IMR-90 (cell line): ENCODE results near the gene HPRT1. TPM values are rescaled to one million over a fixed set of nuclear protein-coding genes. Genes with fewer than 3 reads are reported as not detected.

Source experiments
- ATAC-seq: fragments of 200-7000 bp; cut with Tn5 transposase; 2 replicates; pipeline ENCODE4 v1.9.1; 2020; ENCODE audit warnings: low read depth, mild to moderate bottlenecking, moderate library complexity
- BruUV-seq: library from RNA; stranded (reverse); fragments of 400-500 nt; replicated peaks from 2 replicates; lab custom pipeline; 2021; lab: Mats Ljungman, UMichigan
- CTCF ChIA-PET: fragments of 300-600 bp; formaldehyde crosslinking; extraction: SDS; loops from one replicate; lab custom pipeline; 2021; ENCODE audit warnings: antibody characterized with exemption; lab: Yijun Ruan, JAX
- POLR2A ChIA-PET: fragments of 300-600 bp; sonication (Branson Sonifier 250); formaldehyde crosslinking; loops from one replicate; lab custom pipeline; 2022; ENCODE audit warnings: antibody characterized with exemption; ENCODE audit not compliant: unreplicated experiment; lab: Charles Lee
- DNase-seq: peaks from one replicate; pipeline ENCODE4 v3.0.0; 2013
- H2AFZ ChIP-seq: replicated peaks from 2 replicates; pipeline ENCODE3; 2013; ENCODE audit warnings: low read length, mild to moderate bottlenecking; ENCODE audit not compliant: poor library complexity
- H2AK5ac ChIP-seq: 2 replicates; pipeline ENCODE4 v1.6.1; 2013; ENCODE audit warnings: low read depth, low read length, inconsistent platforms
- H2AK9ac ChIP-seq: replicated peaks from 2 replicates; pipeline ENCODE3; 2013; ENCODE audit warnings: mild to moderate bottlenecking, low read depth, low read length, moderate library complexity; ENCODE audit not compliant: poor library complexity
- H2BK120ac ChIP-seq: 2 replicates; pipeline ENCODE4 v1.6.1; 2013; ENCODE audit warnings: low read depth, low read length, inconsistent platforms
- H2BK15ac ChIP-seq: 3 replicates; pipeline ENCODE4 v1.6.1; 2013; ENCODE audit warnings: low read depth, low read length, inconsistent platforms
- H2BK20ac ChIP-seq: 2 replicates; pipeline ENCODE4 v1.6.1; 2013; ENCODE audit warnings: low read depth, mild to moderate bottlenecking, inconsistent platforms, low read length, moderate library complexity
- H2BK5ac ChIP-seq: 2 replicates; pipeline ENCODE4 v1.6.1; 2013; ENCODE audit warnings: mild to moderate bottlenecking, low read depth, low read length, inconsistent platforms; ENCODE audit not compliant: poor library complexity, severe bottlenecking
- H3K14ac ChIP-seq: replicated peaks from 2 replicates; pipeline ENCODE4 v1.6.1; 2013; ENCODE audit warnings: low read depth, low read length, inconsistent platforms
- H3K18ac ChIP-seq: 2 replicates; pipeline ENCODE4 v1.6.1; 2013; ENCODE audit warnings: low read depth, low read length, control low read depth
- H3K23ac ChIP-seq: 2 replicates; pipeline ENCODE4 v1.6.1; 2013; ENCODE audit warnings: low read depth, low read length, inconsistent platforms
- H3K27ac ChIP-seq: 2 replicates; pipeline ENCODE4 v1.5.1; 2013; ENCODE audit warnings: mild to moderate bottlenecking, control low read depth, low read length; ENCODE audit not compliant: insufficient read depth
- H3K27me3 ChIP-seq: 2 replicates; pipeline ENCODE4 v1.6.1; 2013; ENCODE audit warnings: low read length; ENCODE audit not compliant: control insufficient read depth, insufficient read depth
- H3K36me3 ChIP-seq: 2 replicates; pipeline ENCODE4 v1.6.1; 2013; ENCODE audit warnings: low read length, mixed read lengths; ENCODE audit not compliant: control insufficient read depth, insufficient read depth
- H3K4ac ChIP-seq: 2 replicates; pipeline ENCODE4 v1.6.1; 2013; ENCODE audit warnings: low read depth, low read length, inconsistent platforms
- H3K4me1 ChIP-seq: 2 replicates; pipeline ENCODE4 v1.6.1; 2013; ENCODE audit warnings: low read length, mixed read lengths; ENCODE audit not compliant: control insufficient read depth, insufficient read depth
- H3K4me2 ChIP-seq: 2 replicates; pipeline ENCODE4 v1.6.1; 2013; ENCODE audit warnings: low read depth, mild to moderate bottlenecking, control low read depth, low read length, moderate library complexity
- H3K4me3 ChIP-seq: 2 replicates; pipeline ENCODE4 v1.5.1; 2013; ENCODE audit warnings: low read depth, mild to moderate bottlenecking, control low read depth, low read length, moderate library complexity; ENCODE audit not compliant: insufficient read depth
- H3K56ac ChIP-seq: 2 replicates; pipeline ENCODE4 v1.6.1; 2013; ENCODE audit warnings: low read length, inconsistent platforms; ENCODE audit not compliant: insufficient read depth; ENCODE audit errors: extremely low read depth
- H3K79me1 ChIP-seq, 2 experiments: 2 replicates each; pipeline ENCODE4 v1.6.1; 2013; ENCODE audit warnings: low read length in 2 of 2, inconsistent platforms in 1 of 2, low read depth in 1 of 2
- H3K9ac ChIP-seq: 2 replicates; pipeline ENCODE4 v1.6.1; 2013; ENCODE audit warnings: low read depth, low read length, control low read depth
- H3K9me1 ChIP-seq: 2 replicates; pipeline ENCODE4 v1.6.1; 2013; ENCODE audit warnings: low read length, inconsistent platforms; ENCODE audit not compliant: insufficient read depth
- H3K9me3 ChIP-seq: 2 replicates; pipeline ENCODE4 v1.6.1; 2013; ENCODE audit warnings: low read length; ENCODE audit not compliant: control insufficient read depth, insufficient read depth
- H4K20me1 ChIP-seq: 2 replicates; pipeline ENCODE4 v1.6.1; 2013; ENCODE audit warnings: low read length, inconsistent platforms; ENCODE audit not compliant: insufficient read depth
- H4K5ac ChIP-seq: 2 replicates; pipeline ENCODE4 v1.6.1; 2013; ENCODE audit warnings: mild to moderate bottlenecking, low read depth, low read length, control low read depth
- H4K8ac ChIP-seq, 2 experiments: 2 replicates each; pipeline ENCODE4 v1.6.1; 2013; ENCODE audit warnings: low read depth in 2 of 2, low read length in 2 of 2, control low read depth in 1 of 2, inconsistent platforms in 1 of 2
- H4K91ac ChIP-seq: 2 replicates; pipeline ENCODE4 v1.6.1; 2013; ENCODE audit warnings: low read depth, low read length, inconsistent platforms; ENCODE audit not compliant: insufficient read depth
- ELK1 ChIP-seq: fragments of 150-350 bp; IDR thresholded peaks from 2 replicates; pipeline ENCODE4 v1.6.1; 2016; ENCODE audit warnings: low read depth, mild to moderate bottlenecking, low read length, moderate library complexity, borderline replicate concordance
- WGBS, 2 experiments: methylation state at CpG; one replicate each; pipeline versions ENCODE4 v1.1.5 to v1.1.7; 2013; ENCODE audit warnings: missing lambda C conversion rate in 2 of 2; ENCODE audit not compliant: insufficient read length in 1 of 2; ENCODE audit errors: extremely low coverage in 2 of 2; 5-methylcytosine and 5-hydroxymethylcytosine counted together
- dilution Hi-C: fragments of 300-500 bp; cut with HindIII; formaldehyde crosslinking; loops from one replicate; pipeline ENCODE4 v1.14.3; 2018; ENCODE audit warnings: low sequenced_read_pairs; ENCODE audit not compliant: unreplicated experiment
- in situ Hi-C: fragments of 300-500 bp; cut with MboI; formaldehyde crosslinking; loops from 3 replicates; pipeline ENCODE4 v1.14.3; 2019; ENCODE audit warnings: low sequenced_read_pairs, inconsistent platforms, mixed read lengths
- intact Hi-C: fragments of 100-400 bp; cut with micrococcal nuclease; formaldehyde crosslinking; loops from 2 replicates; pipeline ENCODE4 v1.10.0; 2022
- polyA plus RNA-seq, 3 experiments: library from polyadenylated mRNA; depleted of rRNA; stranded (reverse); fragments of >200 nt; gene quantifications; 2 replicates each; pipeline ENCODE4 v1.2.3, GENCODE V29; 2012; ENCODE audit warnings: low replicate concordance in 1 of 3
- total RNA-seq: library from RNA; depleted of rRNA; stranded (reverse); fragments of >200 nt; gene quantifications from 2 replicates; pipeline ENCODE4 v1.2.3, GENCODE V29; 2012

Gene HPRT1
- total and polyA plus RNA-seq, 2 of the 4 experiments (the other 2 are of a cell fraction): 7.0 to 30.3 TPM

- Histone ChIP-seq H4K8ac (no peak overlapping the region), H3K18ac (no peak overlapping the region), H4K91ac (no peak overlapping the region), H4K20me1 (no peaks in the 10 kb centered on the region), H2AFZ (no peak overlapping the region), H3K36me3 (no peaks in the 10 kb centered on the region), H2BK15ac (no peak overlapping the region), H3K9ac (no peak overlapping the region), H3K4me1 (no peaks in the 10 kb centered on the region), H3K9me3 (no peaks in the 10 kb centered on the region), H2BK20ac (no peak overlapping the region), H3K14ac (no peak overlapping the region), H2AK9ac (no peak overlapping the region), H4K5ac (no peak overlapping the region), H3K27me3 (no peaks in the 10 kb centered on the region), H3K27ac (no peak overlapping the region), H2BK5ac (no peak overlapping the region), H3K4me2 (no peak overlapping the region), H3K56ac (no peak overlapping the region), H3K79me1 (no peaks in the 10 kb centered on the region), H3K4ac (no peak overlapping the region), H3K4me3 (no peak overlapping the region), H2AK5ac (no peak overlapping the region), H3K9me1 (no peaks in the 10 kb centered on the region), H3K23ac (no peak overlapping the region), H2BK120ac (no peak overlapping the region)
- intact Hi-C loops: no loop called here
- no CpG with 5 or more reads among the region's 3 CpGs for WGBS, 2 experiments
- ChIA-PET POLR2A (interaction anchor here (0.6 kb wide), 1 partner anchor 22 kb away, joined by 14 read pairs; no protein-coding TSS in a partner anchor), CTCF (no interaction called here)
- TF ChIP-seq ELK1: no peak
- no TSS peak for BruUV-seq
- no peak for ATAC-seq
- dilution Hi-C loops: no loop called here
- in situ Hi-C loops: no loop called here
- DNase-seq: no peak
These were observed 15.3 kb upstream of the HPRT1 start for GRCh38 chrX:134444681-134445080.
